Measurements from ENCODE around the gene LHFPL3.

The LHFPL3 gene

DNA sequence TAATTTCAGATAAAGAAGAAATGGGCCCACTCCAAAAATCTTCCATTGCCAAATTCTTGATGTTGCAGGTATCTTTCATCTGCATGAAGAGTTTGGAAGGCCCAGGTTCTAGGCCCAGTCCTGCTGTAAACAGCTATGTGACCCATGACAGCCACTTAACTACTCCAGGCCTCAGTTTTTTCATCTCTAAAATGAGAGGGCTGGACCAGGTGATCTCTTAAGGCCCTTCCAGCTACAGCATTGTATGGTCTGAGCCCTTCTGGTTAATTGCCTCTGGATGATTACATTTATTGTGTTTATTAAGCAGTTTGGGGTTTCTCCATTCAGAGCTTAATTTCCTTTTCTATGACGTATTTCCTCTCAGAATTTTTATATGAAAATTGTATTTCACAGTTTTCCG is 494.8 kb downstream of the LHFPL3 start:
- Histone ChIP-seq H3K4me2 (ENCODE audit: low read length) (no peak overlapping the region), H3K4me1 (ENCODE audit: control insufficient read depth in 1 of 2, insufficient read depth in 2 of 2, low read length in 2 of 2) (no peaks in the 10 kb centered on the region), H3K9me3 (ENCODE audit: insufficient read depth, low read depth, low read length) (no peaks in the 10 kb centered on the region), H3K36me3 (ENCODE audit: control insufficient read depth in 1 of 2, insufficient read depth in 2 of 2, low read length in 2 of 2) (no peaks in the 10 kb centered on the region), H3K23ac (ENCODE audit: low read length) (no peak overlapping the region), H3K27me3 (ENCODE audit: insufficient read depth, low read length) (no peaks in the 10 kb centered on the region), H3K79me2 (ENCODE audit: control insufficient read depth, insufficient read depth, low read length, poor library complexity) (no peaks in the 10 kb centered on the region), H4K12ac (ENCODE audit: low read depth, low read length) (no peak overlapping the region), H2AFZ (ENCODE audit: insufficient read depth, low read length, poor library complexity) (no peak overlapping the region), H4K8ac (ENCODE audit: low read depth, low read length) (no peak overlapping the region), H3K79me1 (ENCODE audit: low read length) (no peaks in the 10 kb centered on the region), H2BK5ac (ENCODE audit: low read depth, low read length, poor library complexity) (no peak overlapping the region), H3K9ac (ENCODE audit: low read length) (no peak overlapping the region), H3K4me3 (ENCODE audit: low read depth, low read length) (no peak overlapping the region), H2BK120ac (ENCODE audit: insufficient read depth, low read length, poor library complexity) (no peak overlapping the region), H3K18ac (ENCODE audit: low read length) (no peak overlapping the region), H2BK12ac (ENCODE audit: low read length) (no peak overlapping the region), H3K14ac (ENCODE audit: low read length) (no peak overlapping the region), H3K27ac (ENCODE audit: low read depth, low read length) (no peak overlapping the region), H2AK5ac (ENCODE audit: low read length) (no peak overlapping the region), H3K4ac (ENCODE audit: low read depth, low read length) (no peak overlapping the region), H4K91ac (ENCODE audit: low read depth, low read length) (no peak overlapping the region)
- no CpG with 5 or more reads among the region's 2 CpGs for WGBS (ENCODE audit: extremely low coverage, insufficient coverage, insufficient read length)
- no peak for DNase-seq

DNA sequence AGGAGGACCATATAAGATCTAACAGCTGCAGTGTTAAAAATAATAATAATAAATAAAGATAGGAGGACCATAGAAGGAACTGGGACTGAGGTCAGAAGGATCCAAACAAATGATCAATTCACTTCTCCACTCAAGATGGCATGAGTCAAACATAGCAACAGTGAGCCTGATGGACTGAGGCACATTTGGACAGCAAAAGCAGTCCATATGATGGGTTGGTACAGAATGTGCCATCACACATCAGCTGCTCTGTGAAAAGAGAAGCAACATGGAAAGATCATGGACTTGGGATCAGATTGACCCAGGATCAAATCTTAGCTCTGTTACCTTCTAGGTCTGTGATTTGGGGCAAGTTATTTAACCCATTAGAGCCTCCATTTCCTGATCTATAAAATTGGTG is 496.7 kb downstream of the LHFPL3 start:
- no peak overlapping the region for H4K91ac ChIP-seq (ENCODE audit: low read depth, low read length)
- no peak overlapping the region for H3K4me3 ChIP-seq (ENCODE audit: low read depth, low read length)
- no peaks in the 10 kb centered on the region for H3K4me1 ChIP-seq (ENCODE audit: control insufficient read depth in 1 of 2, insufficient read depth in 2 of 2, low read length in 2 of 2)
- H2BK120ac ChIP-seq (ENCODE audit: insufficient read depth, low read length, poor library complexity) = no peak overlapping the region
- no peaks in the 10 kb centered on the region for H3K79me2 ChIP-seq (ENCODE audit: control insufficient read depth, insufficient read depth, low read length, poor library complexity)
- H2AK5ac ChIP-seq (ENCODE audit: low read length) = no peak overlapping the region
- H3K9me3 ChIP-seq (ENCODE audit: insufficient read depth, low read depth, low read length) = no peaks in the 10 kb centered on the region
- no peak overlapping the region for H2BK5ac ChIP-seq (ENCODE audit: low read depth, low read length, poor library complexity)
- no peaks in the 10 kb centered on the region for H3K27me3 ChIP-seq (ENCODE audit: insufficient read depth, low read length)
- no peak overlapping the region for H3K14ac ChIP-seq (ENCODE audit: low read length)
- H3K18ac ChIP-seq (ENCODE audit: low read length) = no peak overlapping the region
- no peak overlapping the region for H3K4me2 ChIP-seq (ENCODE audit: low read length)
- no peak overlapping the region for H2BK12ac ChIP-seq (ENCODE audit: low read length)
- no peak overlapping the region for H3K27ac ChIP-seq (ENCODE audit: low read depth, low read length)
- no peak overlapping the region for H3K23ac ChIP-seq (ENCODE audit: low read length)
- no peak overlapping the region for H4K12ac ChIP-seq (ENCODE audit: low read depth, low read length)
- H3K79me1 ChIP-seq (ENCODE audit: low read length) = no peaks in the 10 kb centered on the region
- no peak overlapping the region for H3K9ac ChIP-seq (ENCODE audit: low read length)
- DNase-seq = no peak
- no peak overlapping the region for H2AFZ ChIP-seq (ENCODE audit: insufficient read depth, low read length, poor library complexity)
- H3K4ac ChIP-seq (ENCODE audit: low read depth, low read length) = no peak overlapping the region
- H4K8ac ChIP-seq (ENCODE audit: low read depth, low read length) = no peak overlapping the region
- no peaks in the 10 kb centered on the region for H3K36me3 ChIP-seq (ENCODE audit: control insufficient read depth in 1 of 2, insufficient read depth in 2 of 2, low read length in 2 of 2)

DNA sequence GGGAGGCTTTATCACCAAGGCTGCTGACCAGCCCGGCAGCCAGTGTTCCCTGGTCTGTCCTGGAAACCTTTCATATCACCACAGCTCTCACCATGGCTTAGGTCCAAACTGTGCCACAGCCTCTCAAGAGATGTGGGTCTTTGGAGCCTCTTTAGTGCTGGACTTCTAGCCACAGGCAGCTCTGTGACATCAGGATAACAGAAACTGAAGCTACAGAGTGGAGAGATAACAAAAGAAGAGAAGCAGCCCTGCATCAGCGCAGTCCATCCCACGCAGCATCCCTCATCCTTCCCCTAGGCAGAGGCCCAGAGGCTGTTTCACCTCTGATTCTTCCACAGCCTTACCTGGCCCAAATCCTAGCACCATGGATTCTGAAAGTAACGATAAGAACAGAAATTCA is 497.7 kb downstream of the LHFPL3 start:
- WGBS (ENCODE audit: extremely low coverage, insufficient coverage, insufficient read length) = no CpG with 5 or more reads among the region's 4 CpGs
- Histone ChIP-seq H2AFZ (ENCODE audit: insufficient read depth, low read length, poor library complexity) (no peak overlapping the region), H3K9me3 (ENCODE audit: insufficient read depth, low read depth, low read length) (no peaks in the 10 kb centered on the region), H2BK12ac (ENCODE audit: low read length) (no peak overlapping the region), H3K4me1 (ENCODE audit: control insufficient read depth in 1 of 2, insufficient read depth in 2 of 2, low read length in 2 of 2) (no peaks in the 10 kb centered on the region), H3K14ac (ENCODE audit: low read length) (no peak overlapping the region), H3K4me2 (ENCODE audit: low read length) (no peak overlapping the region), H3K36me3 (ENCODE audit: control insufficient read depth in 1 of 2, insufficient read depth in 2 of 2, low read length in 2 of 2) (no peaks in the 10 kb centered on the region), H2AK5ac (ENCODE audit: low read length) (no peak overlapping the region), H2BK120ac (ENCODE audit: insufficient read depth, low read length, poor library complexity) (no peak overlapping the region), H3K23ac (ENCODE audit: low read length) (no peak overlapping the region), H4K12ac (ENCODE audit: low read depth, low read length) (no peak overlapping the region), H3K4ac (ENCODE audit: low read depth, low read length) (no peak overlapping the region), H3K79me2 (ENCODE audit: control insufficient read depth, insufficient read depth, low read length, poor library complexity) (no peaks in the 10 kb centered on the region), H3K18ac (ENCODE audit: low read length) (no peak overlapping the region), H3K79me1 (ENCODE audit: low read length) (no peaks in the 10 kb centered on the region), H3K27ac (ENCODE audit: low read depth, low read length) (no peak overlapping the region), H4K8ac (ENCODE audit: low read depth, low read length) (no peak overlapping the region), H3K4me3 (ENCODE audit: low read depth, low read length) (no peak overlapping the region), H4K91ac (ENCODE audit: low read depth, low read length) (no peak overlapping the region), H3K9ac (ENCODE audit: low read length) (no peak overlapping the region), H3K27me3 (ENCODE audit: insufficient read depth, low read length) (no peaks in the 10 kb centered on the region), H2BK5ac (ENCODE audit: low read depth, low read length, poor library complexity) (no peak overlapping the region)
- DNase-seq = no peak

DNA sequence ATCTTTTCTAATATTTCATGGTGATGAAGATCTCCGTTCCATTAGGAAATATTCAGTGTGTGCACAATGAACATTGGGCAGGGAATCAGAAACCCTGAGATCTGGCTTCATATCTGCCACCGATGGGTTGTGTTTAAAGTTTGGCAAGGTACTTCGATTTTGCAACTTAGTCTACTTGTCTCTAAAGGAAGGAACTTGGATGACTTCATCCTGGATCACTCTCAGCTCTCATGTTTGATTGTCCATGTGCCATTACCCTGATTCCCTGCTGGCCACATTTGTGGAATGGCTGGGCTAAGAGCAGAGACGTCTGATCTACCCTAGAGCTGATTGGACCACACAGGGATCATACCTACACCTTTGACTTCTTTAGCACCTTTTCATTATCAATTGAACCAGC is 508.6 kb downstream of the LHFPL3 start:
- Histone ChIP-seq H2BK120ac (ENCODE audit: insufficient read depth, low read length, poor library complexity) (no peak overlapping the region), H2AFZ (ENCODE audit: insufficient read depth, low read length, poor library complexity) (no peak overlapping the region), H3K18ac (ENCODE audit: low read length) (no peak overlapping the region), H3K9me3 (ENCODE audit: insufficient read depth, low read depth, low read length) (no peaks in the 10 kb centered on the region), H2AK5ac (ENCODE audit: low read length) (no peak overlapping the region), H4K12ac (ENCODE audit: low read depth, low read length) (no peak overlapping the region), H3K9ac (ENCODE audit: low read length) (no peak overlapping the region), H3K4me3 (ENCODE audit: low read depth, low read length) (no peak overlapping the region), H2BK5ac (ENCODE audit: low read depth, low read length, poor library complexity) (no peak overlapping the region), H3K14ac (ENCODE audit: low read length) (no peak overlapping the region), H3K4ac (ENCODE audit: low read depth, low read length) (no peak overlapping the region), H3K79me2 (ENCODE audit: control insufficient read depth, insufficient read depth, low read length, poor library complexity) (no peaks in the 10 kb centered on the region), H3K23ac (ENCODE audit: low read length) (no peak overlapping the region), H3K79me1 (ENCODE audit: low read length) (no peaks in the 10 kb centered on the region), H3K27ac (ENCODE audit: low read depth, low read length) (no peak overlapping the region), H3K36me3 (ENCODE audit: control insufficient read depth in 1 of 2, insufficient read depth in 2 of 2, low read length in 2 of 2) (no peaks in the 10 kb centered on the region), H4K91ac (ENCODE audit: low read depth, low read length) (no peak overlapping the region), H3K27me3 (ENCODE audit: insufficient read depth, low read length) (no peaks in the 10 kb centered on the region), H2BK12ac (ENCODE audit: low read length) (no peak overlapping the region), H4K8ac (ENCODE audit: low read depth, low read length) (no peak overlapping the region), H3K4me1 (ENCODE audit: control insufficient read depth in 1 of 2, insufficient read depth in 2 of 2, low read length in 2 of 2) (no peaks in the 10 kb centered on the region), H3K4me2 (ENCODE audit: low read length) (no peak overlapping the region)
- no peak for DNase-seq
- WGBS (ENCODE audit: extremely low coverage, insufficient coverage, insufficient read length) = no CpG with 5 or more reads among the region's 4 CpGs

Data from trophoblast cell (in vitro differentiated cells and primary cell).